Kidney epithelial cell (primary cell): Measurements from ENCODE around the gene NFIA. TPM values are rescaled to one million over a fixed set of nuclear protein-coding genes. Genes with fewer than 3 reads are reported as not detected.

Source experiments
- DNase-seq: peaks from one replicate; pipeline ENCODE4 v3.0.0-alpha.2; 2010; ENCODE audit warnings: low read depth
- H3K27me3 ChIP-seq: 2 replicates; pipeline ENCODE4 v1.6.0; 2011; ENCODE audit warnings: low read length; ENCODE audit not compliant: control insufficient read depth, insufficient read depth
- H3K36me3 ChIP-seq: 2 replicates; pipeline ENCODE4 v1.5.1; 2011; ENCODE audit warnings: low read length; ENCODE audit not compliant: control insufficient read depth, insufficient read depth
- H3K4me3 ChIP-seq: 2 replicates; pipeline ENCODE4 v1.5.1; 2011; ENCODE audit warnings: low read depth, mild to moderate bottlenecking, control low read depth, low read length
- total RNA-seq: library from RNA; depleted of rRNA; stranded (reverse); fragments of >200 nt; gene quantifications from 2 replicates; pipeline ENCODE4 v1.2.3, GENCODE V29; 2015
- TF ChIP-seq, protein P1 (sequence below): IDR thresholded peaks from 2 replicates; pipeline ENCODE4 v1.5.1; 2011; ENCODE audit warnings: mild to moderate bottlenecking, moderate library complexity, low read length, control low read depth, inconsistent platforms; ENCODE audit not compliant: insufficient read depth, poor library complexity, severe bottlenecking

Gene NFIA
- total RNA-seq, 1 donor from 2014 or later: 3.5 TPM

DNA sequence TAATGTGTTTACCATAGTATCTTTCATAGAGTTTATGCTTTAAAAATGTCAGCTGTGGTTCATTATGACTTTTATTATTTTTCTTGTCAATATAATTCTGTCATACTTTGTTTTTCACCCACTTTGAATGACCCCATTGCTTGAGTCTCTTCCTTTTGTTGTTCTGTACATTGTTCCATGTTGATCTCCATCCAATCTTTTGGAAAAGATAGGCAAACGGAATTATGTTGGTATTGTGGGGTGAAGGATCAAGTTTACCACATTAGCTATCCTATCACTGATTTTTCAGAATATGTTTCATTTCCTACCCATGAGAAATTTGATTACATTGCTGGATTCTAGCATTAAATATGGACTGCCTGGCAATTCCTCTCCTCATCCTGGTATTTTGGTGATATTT is 196.6 kb downstream of the NFIA start:
- Histone ChIP-seq H3K4me3 (no peak overlapping the region), H3K36me3 (no peaks in the 10 kb centered on the region), H3K27me3 (no peaks in the 10 kb centered on the region)
- no peak for DNase-seq
- TF ChIP-seq, protein P1, sequence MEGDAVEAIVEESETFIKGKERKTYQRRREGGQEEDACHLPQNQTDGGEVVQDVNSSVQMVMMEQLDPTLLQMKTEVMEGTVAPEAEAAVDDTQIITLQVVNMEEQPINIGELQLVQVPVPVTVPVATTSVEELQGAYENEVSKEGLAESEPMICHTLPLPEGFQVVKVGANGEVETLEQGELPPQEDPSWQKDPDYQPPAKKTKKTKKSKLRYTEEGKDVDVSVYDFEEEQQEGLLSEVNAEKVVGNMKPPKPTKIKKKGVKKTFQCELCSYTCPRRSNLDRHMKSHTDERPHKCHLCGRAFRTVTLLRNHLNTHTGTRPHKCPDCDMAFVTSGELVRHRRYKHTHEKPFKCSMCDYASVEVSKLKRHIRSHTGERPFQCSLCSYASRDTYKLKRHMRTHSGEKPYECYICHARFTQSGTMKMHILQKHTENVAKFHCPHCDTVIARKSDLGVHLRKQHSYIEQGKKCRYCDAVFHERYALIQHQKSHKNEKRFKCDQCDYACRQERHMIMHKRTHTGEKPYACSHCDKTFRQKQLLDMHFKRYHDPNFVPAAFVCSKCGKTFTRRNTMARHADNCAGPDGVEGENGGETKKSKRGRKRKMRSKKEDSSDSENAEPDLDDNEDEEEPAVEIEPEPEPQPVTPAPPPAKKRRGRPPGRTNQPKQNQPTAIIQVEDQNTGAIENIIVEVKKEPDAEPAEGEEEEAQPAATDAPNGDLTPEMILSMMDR: no peak

DNA sequence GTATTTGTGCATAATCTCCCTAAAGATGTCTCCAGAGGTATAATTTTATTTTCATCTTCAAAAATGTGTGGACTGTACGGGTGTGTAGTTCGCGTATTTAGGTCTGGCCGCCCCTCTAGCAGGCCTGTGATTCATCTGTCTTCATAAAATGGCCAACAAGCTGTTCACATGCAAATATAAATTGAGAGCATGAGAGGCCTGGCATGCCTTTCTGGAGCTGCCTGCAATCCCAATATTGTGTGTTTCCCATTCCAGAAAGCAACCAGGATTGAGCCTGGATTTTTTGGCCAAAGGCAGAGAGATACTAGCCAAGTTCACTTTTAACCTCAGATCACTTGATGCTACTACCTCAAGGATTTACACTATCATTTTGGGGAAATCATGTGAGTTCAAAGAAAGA is 197.2 kb downstream of the NFIA start:
- DNase-seq: no peak
- TF ChIP-seq, protein P1: no peak
- H3K4me3 ChIP-seq: no peak overlapping the region
- no peaks in the 10 kb centered on the region for H3K27me3 ChIP-seq
- no peaks in the 10 kb centered on the region for H3K36me3 ChIP-seq

DNA sequence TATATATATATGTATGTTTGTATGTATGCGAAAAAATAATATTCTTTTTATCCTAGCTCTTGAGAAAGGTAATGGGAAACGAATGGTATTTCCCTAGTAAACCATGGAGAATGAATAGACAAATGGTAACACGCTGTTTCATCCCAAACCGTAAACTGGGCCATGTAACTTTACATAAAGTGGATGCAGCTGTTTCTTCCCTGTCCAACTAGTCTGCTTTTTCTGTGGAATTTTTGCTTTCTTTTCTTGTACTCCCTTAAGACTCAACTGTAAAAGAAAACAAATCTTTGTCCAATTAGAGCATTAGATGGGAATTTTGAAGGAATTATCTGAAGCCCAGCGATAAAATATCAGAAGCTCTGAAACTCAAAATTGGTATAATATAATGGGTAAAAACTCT is 198.1 kb downstream of the NFIA start:
- TF ChIP-seq, protein P1: no peak
- no peak overlapping the region for H3K4me3 ChIP-seq
- H3K36me3 ChIP-seq: no peaks in the 10 kb centered on the region
- no peak for DNase-seq
- H3K27me3 ChIP-seq: no peaks in the 10 kb centered on the region

DNA sequence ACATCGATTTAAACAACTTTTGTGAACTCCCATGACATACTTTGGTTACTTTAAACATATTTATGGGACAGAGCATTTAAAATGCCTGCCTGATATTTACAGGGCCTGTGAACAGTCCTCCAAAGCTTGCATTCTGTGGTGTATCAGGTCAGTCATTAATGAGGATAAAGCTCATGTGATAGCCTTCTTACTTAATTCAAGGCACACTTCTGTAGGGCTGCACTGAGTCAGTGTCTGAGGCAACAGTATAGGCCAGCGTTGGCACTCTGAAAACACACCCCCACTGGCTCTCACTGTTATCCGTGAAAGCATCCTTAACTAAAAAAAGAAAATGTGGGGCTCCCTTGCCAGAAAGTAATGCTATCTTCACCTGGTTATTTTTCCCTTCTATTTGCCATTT is 200.0 kb downstream of the NFIA start:
- DNase-seq: no peak
- TF ChIP-seq, protein P1: no peak
- no peak overlapping the region for H3K4me3 ChIP-seq
- no peaks in the 10 kb centered on the region for H3K36me3 ChIP-seq
- H3K27me3 ChIP-seq: no peaks in the 10 kb centered on the region

DNA sequence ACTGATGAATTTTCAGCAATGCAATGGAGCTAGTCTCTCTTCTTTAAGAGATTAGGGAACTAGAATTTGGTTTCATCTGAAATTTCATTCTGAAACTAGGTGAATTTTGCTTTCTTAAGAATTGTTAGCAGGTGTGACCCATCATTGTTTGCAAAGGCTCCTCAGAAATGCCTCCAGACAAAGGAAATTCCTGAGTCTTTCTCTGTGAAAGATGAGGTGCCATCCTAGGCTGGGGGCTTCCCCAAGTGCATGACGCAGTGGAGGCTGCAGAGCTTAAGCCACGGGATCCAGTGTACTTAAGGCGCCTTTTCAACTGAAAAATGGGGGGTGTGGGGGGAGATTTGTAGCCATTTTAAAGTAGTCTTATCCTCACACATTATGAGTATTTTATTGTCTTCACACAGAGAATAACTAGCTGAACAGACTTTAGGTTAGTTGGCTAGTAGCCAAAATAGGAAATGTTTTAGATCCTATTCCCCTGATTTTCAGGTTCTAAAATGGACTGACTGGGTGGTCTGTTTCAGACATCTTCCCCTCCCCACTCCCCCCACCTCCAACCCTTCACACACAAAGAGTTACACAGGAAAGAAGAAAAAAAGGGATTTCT is 202.0 kb downstream of the NFIA start:
- no peak for DNase-seq
- no peaks in the 10 kb centered on the region for H3K27me3 ChIP-seq
- H3K36me3 ChIP-seq: no peaks in the 10 kb centered on the region
- TF ChIP-seq, protein P1: no peak
- H3K4me3 ChIP-seq: no peak overlapping the region

DNA sequence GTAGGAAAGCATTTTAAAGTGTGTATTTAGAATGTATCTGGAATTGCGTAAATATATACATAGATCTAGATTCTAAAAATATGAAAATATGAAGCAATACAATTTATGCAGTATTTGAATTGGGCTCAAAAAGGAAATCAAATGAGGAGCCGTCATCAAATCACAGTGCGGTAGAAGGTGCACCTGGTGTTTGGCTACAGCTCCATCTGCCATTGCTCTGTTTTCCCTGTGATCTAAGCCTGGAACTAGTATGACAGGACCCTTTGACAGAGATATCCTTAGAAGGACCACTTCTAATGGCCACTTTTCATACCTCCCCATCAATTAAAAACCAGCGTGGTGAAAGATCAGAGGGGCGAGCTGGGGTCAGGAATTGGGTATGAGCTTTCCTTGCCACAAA is 202.6 kb downstream of the NFIA start:
- DNase-seq: no peak
- TF ChIP-seq, protein P1: no peak
- no peaks in the 10 kb centered on the region for H3K36me3 ChIP-seq
- H3K27me3 ChIP-seq: no peaks in the 10 kb centered on the region
- no peak overlapping the region for H3K4me3 ChIP-seq
